ENCODE results near the gene ARMC9. TPM values are rescaled to one million over a fixed set of nuclear protein-coding genes. Genes with fewer than 3 reads are reported as not detected.
A peak's percentile ranks its signal among the peaks of the same experiment; 100 is the strongest.
"Not testable (repeated sequence)": the region's sequence is repeated elsewhere in the genome, so short reads cannot be mapped to it uniquely, and the experiment has no call there.

ARMC9 gene
- total RNA-seq, 1 donor from 2014 or later: 8.4 TPM

DNA sequence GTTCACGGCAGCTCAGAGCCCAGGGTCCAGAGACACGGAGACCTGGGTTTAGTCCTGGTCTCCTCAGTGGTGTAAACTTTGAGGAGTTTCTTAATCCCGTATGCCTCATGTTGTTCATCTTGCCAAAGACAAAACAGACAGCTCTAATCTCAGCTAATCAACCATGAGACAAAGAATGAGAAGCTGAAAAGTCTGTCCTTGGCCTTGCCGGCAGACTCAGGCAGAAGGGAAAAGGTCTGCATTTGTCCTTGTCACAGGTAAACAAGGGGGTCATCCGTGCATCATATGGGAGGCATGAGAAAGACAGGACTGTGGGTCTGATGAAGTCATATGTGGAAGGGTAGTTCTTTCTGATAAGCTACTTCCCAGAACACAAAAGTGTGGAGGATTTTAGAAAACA is 1.8 kb upstream of the ARMC9 start:
- no peaks in the 10 kb centered on the region for H3K27me3 ChIP-seq (ENCODE audit: control insufficient read depth, insufficient read depth, low read length)
- H3K4me3 ChIP-seq (ENCODE audit: low read depth, low read length): no peak overlapping the region
- DNase-seq (ENCODE audit: low read depth) (no peak), FAIRE-seq (no peak)
- TF ChIP-seq, protein P1, sequence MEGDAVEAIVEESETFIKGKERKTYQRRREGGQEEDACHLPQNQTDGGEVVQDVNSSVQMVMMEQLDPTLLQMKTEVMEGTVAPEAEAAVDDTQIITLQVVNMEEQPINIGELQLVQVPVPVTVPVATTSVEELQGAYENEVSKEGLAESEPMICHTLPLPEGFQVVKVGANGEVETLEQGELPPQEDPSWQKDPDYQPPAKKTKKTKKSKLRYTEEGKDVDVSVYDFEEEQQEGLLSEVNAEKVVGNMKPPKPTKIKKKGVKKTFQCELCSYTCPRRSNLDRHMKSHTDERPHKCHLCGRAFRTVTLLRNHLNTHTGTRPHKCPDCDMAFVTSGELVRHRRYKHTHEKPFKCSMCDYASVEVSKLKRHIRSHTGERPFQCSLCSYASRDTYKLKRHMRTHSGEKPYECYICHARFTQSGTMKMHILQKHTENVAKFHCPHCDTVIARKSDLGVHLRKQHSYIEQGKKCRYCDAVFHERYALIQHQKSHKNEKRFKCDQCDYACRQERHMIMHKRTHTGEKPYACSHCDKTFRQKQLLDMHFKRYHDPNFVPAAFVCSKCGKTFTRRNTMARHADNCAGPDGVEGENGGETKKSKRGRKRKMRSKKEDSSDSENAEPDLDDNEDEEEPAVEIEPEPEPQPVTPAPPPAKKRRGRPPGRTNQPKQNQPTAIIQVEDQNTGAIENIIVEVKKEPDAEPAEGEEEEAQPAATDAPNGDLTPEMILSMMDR (IDR thresholded peaks at IDR 0.05; ENCODE audit: insufficient read depth, low read length, severe bottlenecking): no peak
- no peaks in the 10 kb centered on the region for H3K36me3 ChIP-seq (ENCODE audit: control insufficient read depth, insufficient read depth, low read length)

DNA sequence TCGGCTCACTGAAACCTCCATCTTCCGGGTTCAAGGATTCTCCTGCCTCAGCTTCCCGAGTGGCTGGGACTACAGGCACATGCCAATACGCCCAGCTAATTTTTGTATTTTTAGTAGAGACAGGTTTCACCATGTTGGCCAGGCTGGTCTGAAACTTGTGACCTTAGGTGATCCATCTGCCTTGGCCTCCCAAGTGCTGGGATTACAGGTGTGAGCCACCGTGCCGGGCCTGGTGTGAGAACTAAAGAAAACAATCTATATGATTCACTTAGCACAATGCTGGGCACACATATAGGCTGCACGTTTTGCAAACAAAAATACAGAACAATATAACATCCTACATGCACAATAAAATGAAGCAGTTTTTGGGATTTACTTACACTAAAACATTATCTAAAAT is 1.2 kb upstream of the ARMC9 start:
- not testable (repeated sequence) for H3K27me3 ChIP-seq (ENCODE audit: control insufficient read depth, insufficient read depth, low read length); FAIRE-seq; H3K36me3 ChIP-seq (ENCODE audit: control insufficient read depth, insufficient read depth, low read length); DNase-seq (ENCODE audit: low read depth); H3K4me3 ChIP-seq (ENCODE audit: low read depth, low read length)

DNA sequence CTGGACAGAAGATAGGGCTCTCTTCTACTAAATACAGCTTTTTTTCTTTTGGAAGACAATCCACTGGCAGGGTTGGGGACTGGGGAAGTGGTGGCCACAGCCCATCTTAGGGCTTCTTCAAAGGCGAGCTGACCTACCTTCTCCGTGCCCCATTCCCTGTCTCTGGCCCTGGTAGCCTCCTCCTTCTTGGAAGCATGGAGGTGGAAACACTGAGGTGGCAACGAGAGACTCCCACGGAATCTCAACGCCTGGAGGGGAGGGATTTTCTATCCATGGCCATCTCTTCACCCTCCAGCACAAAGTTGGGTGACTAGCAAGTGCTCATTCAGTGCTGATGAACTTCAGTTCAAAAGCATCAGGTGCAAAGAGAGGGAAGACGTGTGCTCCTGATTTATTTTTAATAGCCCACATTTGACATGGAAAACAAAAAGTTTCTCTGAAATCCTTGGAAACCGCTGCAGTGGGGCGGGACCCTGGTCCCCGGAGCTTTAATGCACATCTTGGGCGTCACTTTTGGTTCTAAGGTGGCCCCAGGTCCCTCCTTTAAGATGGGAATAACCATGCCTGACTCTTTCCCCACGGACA is 633 bp upstream of the ARMC9 start:
- Histone ChIP-seq H3K4me3 (ENCODE audit: low read depth, low read length) (peak overlapping the region; percentile 88), H3K27me3 (ENCODE audit: control insufficient read depth, insufficient read depth, low read length) (no peaks in the 10 kb centered on the region), H3K36me3 (ENCODE audit: control insufficient read depth, insufficient read depth, low read length) (no peaks in the 10 kb centered on the region)
- TF ChIP-seq, protein P1 (IDR thresholded peaks at IDR 0.05; ENCODE audit: insufficient read depth, low read length, severe bottlenecking): no peak
- no peak for DNase-seq (ENCODE audit: low read depth)
- no peak for FAIRE-seq

DNA sequence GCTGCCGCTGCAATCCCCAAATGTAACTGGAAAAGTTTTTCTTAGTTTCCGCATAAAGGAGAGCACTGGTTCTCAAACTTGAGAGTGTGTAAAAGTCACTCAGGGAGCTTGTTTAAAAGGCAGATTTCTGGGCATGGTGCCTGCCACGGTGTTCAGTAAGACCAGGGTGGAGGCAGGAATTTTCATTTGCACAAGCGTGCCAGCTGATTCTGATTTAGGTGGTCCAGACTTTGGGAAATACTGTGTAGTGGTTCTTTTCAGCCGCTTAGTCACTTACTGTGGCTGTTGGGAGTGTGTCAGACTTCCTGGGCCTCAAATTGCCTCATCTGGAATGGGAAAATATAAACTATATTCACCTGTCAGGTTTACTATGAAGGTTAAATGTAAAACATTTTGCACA is 788 bp downstream of the ARMC9 start:
- TF ChIP-seq, protein P1 (IDR thresholded peaks at IDR 0.05; ENCODE audit: insufficient read depth, low read length, severe bottlenecking): no peak
- no peak for FAIRE-seq

DNA sequence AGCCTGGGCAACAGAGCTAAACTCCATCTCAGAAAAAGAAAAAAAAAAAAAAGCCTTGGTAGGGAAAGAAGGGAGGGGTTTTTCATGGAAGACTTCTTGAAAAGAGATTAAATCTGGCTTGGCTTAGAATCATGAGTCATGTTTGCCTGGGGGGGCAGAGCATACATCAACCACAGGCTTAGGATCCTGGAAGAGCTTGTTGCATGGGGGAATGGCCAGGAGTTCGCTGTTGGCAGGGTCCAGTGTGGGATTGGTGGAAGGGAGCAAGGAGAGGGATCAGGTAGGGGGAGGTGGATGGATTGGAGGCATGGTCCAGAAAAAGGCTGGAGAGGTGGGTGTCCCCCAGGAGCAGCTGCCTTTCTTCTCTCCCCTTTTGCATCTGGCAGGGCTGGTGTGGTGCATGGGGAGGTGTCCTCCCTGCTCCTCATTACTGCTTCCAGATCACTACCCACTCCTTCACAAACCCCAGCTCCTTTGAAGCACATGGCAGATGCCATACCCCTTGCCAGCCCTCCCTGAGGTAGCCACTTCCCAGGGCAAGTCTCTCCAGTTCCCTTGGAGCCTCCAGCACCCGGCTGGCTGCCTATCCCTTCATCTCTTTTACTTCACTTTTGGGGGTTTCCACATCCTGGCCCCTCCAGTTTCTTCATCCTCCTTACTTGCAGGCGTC is 2.5 kb downstream of the ARMC9 start:
- TF ChIP-seq, protein P1 (IDR thresholded peaks at IDR 0.05; ENCODE audit: insufficient read depth, low read length, severe bottlenecking): no peak
- H3K36me3 ChIP-seq (ENCODE audit: control insufficient read depth, insufficient read depth, low read length): no peaks in the 10 kb centered on the region
- FAIRE-seq (no peak), DNase-seq (ENCODE audit: low read depth) (peak; percentile 57)
- no peak overlapping the region for H3K4me3 ChIP-seq (ENCODE audit: low read depth, low read length)
- no peaks in the 10 kb centered on the region for H3K27me3 ChIP-seq (ENCODE audit: control insufficient read depth, insufficient read depth, low read length)

More for the DNA sequence above, 788 bp downstream of the ARMC9 start:
- Histone ChIP-seq H3K27me3 (ENCODE audit: control insufficient read depth, insufficient read depth, low read length) (no peaks in the 10 kb centered on the region), H3K36me3 (ENCODE audit: control insufficient read depth, insufficient read depth, low read length) (no peaks in the 10 kb centered on the region), H3K4me3 (ENCODE audit: low read depth, low read length) (peak overlapping the region; percentile 88)
- DNase-seq (ENCODE audit: low read depth): peak; percentile 59

DNA sequence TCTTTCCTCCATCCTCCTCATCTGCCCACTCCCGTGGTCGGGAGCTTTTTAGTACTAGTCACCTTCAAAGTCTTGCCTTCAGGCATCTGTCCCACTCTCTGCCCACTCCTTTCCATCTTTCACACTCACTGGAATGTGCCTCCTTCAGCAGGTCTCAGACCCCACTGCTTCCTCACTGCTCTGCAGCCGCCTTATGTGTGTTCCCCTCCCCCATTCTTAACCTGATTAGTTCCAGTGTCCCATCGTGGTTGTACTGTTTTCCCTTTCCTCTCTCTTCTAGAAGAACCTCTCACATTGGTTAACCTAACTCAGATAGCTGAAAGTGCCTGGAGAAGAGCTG is 3.0 kb downstream of the ARMC9 start:
- DNase-seq (ENCODE audit: low read depth): no peak
- TF ChIP-seq, protein P1 (IDR thresholded peaks at IDR 0.05; ENCODE audit: insufficient read depth, low read length, severe bottlenecking): no peak
- no peak for FAIRE-seq
- Histone ChIP-seq H3K36me3 (ENCODE audit: control insufficient read depth, insufficient read depth, low read length) (no peaks in the 10 kb centered on the region), H3K27me3 (ENCODE audit: control insufficient read depth, insufficient read depth, low read length) (no peaks in the 10 kb centered on the region), H3K4me3 (ENCODE audit: low read depth, low read length) (no peak overlapping the region)
